ENCODE results near the gene GSAP.

GRCh38 chr7:77321300-77321699 lies 94.8 kb downstream of the GSAP start:
- TF ChIP-seq, protein P1, sequence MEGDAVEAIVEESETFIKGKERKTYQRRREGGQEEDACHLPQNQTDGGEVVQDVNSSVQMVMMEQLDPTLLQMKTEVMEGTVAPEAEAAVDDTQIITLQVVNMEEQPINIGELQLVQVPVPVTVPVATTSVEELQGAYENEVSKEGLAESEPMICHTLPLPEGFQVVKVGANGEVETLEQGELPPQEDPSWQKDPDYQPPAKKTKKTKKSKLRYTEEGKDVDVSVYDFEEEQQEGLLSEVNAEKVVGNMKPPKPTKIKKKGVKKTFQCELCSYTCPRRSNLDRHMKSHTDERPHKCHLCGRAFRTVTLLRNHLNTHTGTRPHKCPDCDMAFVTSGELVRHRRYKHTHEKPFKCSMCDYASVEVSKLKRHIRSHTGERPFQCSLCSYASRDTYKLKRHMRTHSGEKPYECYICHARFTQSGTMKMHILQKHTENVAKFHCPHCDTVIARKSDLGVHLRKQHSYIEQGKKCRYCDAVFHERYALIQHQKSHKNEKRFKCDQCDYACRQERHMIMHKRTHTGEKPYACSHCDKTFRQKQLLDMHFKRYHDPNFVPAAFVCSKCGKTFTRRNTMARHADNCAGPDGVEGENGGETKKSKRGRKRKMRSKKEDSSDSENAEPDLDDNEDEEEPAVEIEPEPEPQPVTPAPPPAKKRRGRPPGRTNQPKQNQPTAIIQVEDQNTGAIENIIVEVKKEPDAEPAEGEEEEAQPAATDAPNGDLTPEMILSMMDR (IDR thresholded peaks at IDR 0.05; ENCODE audit: extremely low read depth in 1 of 2, insufficient read depth in 1 of 2, low read depth in 1 of 2, low read length in 2 of 2) = no peak
- TF ChIP-seq POLR2A (IDR thresholded peaks at IDR 0.05; ENCODE audit: low read depth, low read length) (no peak), JUN (IDR thresholded peaks at IDR 0.05; ENCODE audit: borderline replicate concordance, insufficient read depth, insufficient read length, low read depth) (no peak), EZH2 (IDR thresholded peaks at IDR 0.05; ENCODE audit: borderline replicate concordance, low read depth, low read length, severe bottlenecking) (no peak), MYC (IDR thresholded peaks at IDR 0.05; ENCODE audit: low read depth, low read length) (no peak), POLR2AphosphoS5 (IDR thresholded peaks at IDR 0.05; ENCODE audit: insufficient read depth, low read depth, low read length) (no peak)
- TF ChIP-seq, protein P2, sequence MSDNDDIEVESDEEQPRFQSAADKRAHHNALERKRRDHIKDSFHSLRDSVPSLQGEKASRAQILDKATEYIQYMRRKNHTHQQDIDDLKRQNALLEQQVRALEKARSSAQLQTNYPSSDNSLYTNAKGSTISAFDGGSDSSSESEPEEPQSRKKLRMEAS (IDR thresholded peaks at IDR 0.05; ENCODE audit: insufficient read depth, insufficient read length) = no peak

Measured in endothelial cell of umbilical vein (primary cell).